Measurements from ENCODE around the gene TMEM132A.

- TF ChIP-seq POLR2AphosphoS5 (IDR thresholded peaks at IDR 0.05; ENCODE audit: low read depth, low read length) (no peak), POLR2A (IDR thresholded peaks at IDR 0.05; ENCODE audit: low read depth, low read length) (no peak)
Measured at GRCh38 chr11:60955571-60955970, 31.3 kb downstream of the TMEM132A start.

All from GM12891 (cell line).